ENCODE data around the gene WDR54. TPM values are rescaled to one million over a fixed set of nuclear protein-coding genes. Genes with fewer than 3 reads are reported as not detected.

Gene WDR54
- total RNA-seq, 1 donor from 2014 or later, result 8.4 TPM

- intact Hi-C loops (cut with DNase I), result no loop called here
- peak; percentile 28 for DNase-seq
- TF ChIP-seq CTCF (IDR thresholded peaks at IDR 0.05), result no peak
Measured at GRCh38 chr2:74428675-74429074, 7.1 kb downstream of the WDR54 start.

DNA sequence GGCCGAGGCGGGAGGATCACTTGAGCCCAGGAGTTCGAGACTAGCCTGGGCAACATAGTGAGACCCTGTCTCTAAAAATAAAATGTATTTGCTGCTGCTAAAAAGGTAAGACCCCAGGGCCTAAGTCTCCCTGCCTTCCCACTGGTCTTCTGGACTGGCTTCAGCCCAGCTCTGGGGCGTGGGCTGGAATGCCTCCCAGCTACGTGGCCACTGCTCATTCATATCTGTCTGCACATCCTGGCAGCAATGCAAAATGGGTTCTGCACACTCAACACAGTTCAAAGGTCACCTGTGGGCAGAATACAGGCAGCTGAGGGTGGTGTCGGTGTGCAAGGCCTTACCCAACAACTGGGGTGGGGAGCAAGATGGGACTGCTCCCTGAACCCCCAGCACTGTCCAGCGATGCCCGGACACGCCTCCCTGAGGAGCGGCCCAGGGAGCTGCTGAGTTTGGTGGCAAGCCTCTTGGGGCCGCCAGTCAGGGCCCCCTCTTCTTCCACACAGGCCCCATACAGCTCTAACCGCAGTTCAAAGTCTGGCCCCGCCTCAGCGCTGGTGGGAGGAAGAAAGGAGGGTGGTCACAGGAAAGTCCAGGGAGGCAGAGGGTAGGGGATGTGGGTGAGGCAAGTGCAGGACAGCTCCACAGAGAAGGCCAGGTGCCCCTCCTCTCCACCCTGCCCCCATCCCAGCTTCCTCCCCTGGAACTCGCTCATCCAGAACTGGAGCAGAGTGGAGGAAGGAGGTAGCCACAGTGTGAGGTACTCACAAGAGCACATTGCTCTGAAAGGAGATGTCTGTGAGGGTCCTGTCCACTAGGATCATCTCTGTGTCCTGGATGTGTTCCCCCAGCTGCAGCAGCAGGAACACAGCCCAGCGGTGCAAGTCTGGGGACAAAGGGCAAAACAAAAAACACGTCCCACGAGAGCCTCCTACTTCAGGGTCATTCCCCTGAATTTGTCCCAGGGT lies 8.2 kb downstream of the WDR54 start:
- no peak for TF ChIP-seq CTCF (IDR thresholded peaks at IDR 0.05)
- Histone ChIP-seq H3K27ac (no peak overlapping the region), H3K36me3 (peaks cover 33% of the 10 kb centered on the region), H3K27me3 (no peaks in the 10 kb centered on the region), H3K4me1 (no peaks in the 10 kb centered on the region), H3K9me3 (no peaks in the 10 kb centered on the region), H3K4me3 (no peak overlapping the region)
- ATAC-seq (peak; percentile 6), DNase-seq (peak; percentile 58)
- intact Hi-C loops (cut with DNase I), result no loop called here

More at GRCh38 chr2:74428675-74429074, 7.1 kb downstream of the WDR54 start:
- ATAC-seq, result no peak
- H3K36me3 ChIP-seq, result peaks cover 33% of the 10 kb centered on the region
- no peak overlapping the region for H3K4me3 ChIP-seq
- H3K4me1 ChIP-seq, result no peaks in the 10 kb centered on the region
- H3K9me3 ChIP-seq, result no peaks in the 10 kb centered on the region
- H3K27ac ChIP-seq, result no peak overlapping the region
- no peaks in the 10 kb centered on the region for H3K27me3 ChIP-seq

- H3K4me3 ChIP-seq, result no peak overlapping the region
- ATAC-seq (no peak), DNase-seq (peak; percentile 39)
- no peak overlapping the region for H3K27ac ChIP-seq
- H3K27me3 ChIP-seq, result no peaks in the 10 kb centered on the region
- intact Hi-C loops (cut with DNase I), result no loop called here
- no peaks in the 10 kb centered on the region for H3K9me3 ChIP-seq
- peaks cover 33% of the 10 kb centered on the region for H3K36me3 ChIP-seq
- no peaks in the 10 kb centered on the region for H3K4me1 ChIP-seq
- TF ChIP-seq CTCF (IDR thresholded peaks at IDR 0.05), result no peak
Measured at GRCh38 chr2:74430502-74430901, 9.0 kb downstream of the WDR54 start.

GRCh38 chr2:74436111-74436805 lies 14.7 kb downstream of the WDR54 start:
- H3K27ac ChIP-seq, result no peak overlapping the region
- TF ChIP-seq CTCF (IDR thresholded peaks at IDR 0.05), result no peak
- intact Hi-C loops (cut with DNase I), result no loop called here

DNA sequence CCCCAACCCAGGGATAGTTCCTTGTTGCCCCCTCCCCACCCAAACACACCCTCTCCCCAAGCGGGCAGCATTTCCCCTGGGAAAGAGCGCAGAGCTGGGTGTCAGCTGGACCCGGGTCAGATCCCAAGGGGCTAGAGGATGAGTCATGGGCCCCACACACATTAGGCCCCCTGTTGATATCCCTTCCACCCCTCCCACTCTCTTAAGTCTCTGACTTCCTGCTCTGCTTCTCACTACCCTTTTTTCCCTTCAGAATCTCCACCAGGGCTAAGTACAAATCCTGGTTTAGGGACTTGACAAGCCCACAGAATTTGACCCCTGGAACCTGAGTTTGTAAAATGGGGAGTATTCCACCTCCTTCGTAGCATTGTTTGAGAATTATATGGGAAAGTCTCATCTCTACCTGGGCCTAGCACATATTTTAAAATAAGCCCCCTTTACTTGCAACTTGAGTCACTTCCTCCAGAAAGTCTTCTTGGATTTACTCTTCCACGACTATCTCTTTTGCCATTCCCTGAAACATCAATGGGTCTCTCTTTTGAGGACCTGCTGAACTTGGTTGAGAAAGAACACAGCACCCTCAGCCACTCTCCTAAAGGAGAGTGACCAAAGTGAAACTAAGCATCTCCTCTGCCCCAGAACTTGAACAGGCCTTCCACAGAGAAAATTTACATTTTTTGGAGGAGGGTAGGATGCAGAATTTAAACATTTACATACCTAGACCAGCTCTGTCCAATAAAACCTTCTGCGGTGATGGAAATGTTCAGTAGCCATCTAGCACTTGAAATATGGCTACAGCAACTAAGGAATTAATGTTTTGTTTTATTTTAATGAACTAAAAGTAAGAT lies 15.5 kb downstream of the WDR54 start:
- no peak for DNase-seq
- Histone ChIP-seq H3K9me3 (no peaks in the 10 kb centered on the region), H3K36me3 (no peaks in the 10 kb centered on the region), H3K27me3 (peaks cover 7% of the 10 kb centered on the region), H3K4me3 (no peak overlapping the region), H3K27ac (no peak overlapping the region), H3K4me1 (peaks cover 26% of the 10 kb centered on the region)
- no peak for ATAC-seq
- TF ChIP-seq CTCF (IDR thresholded peaks at IDR 0.05), result no peak
- intact Hi-C loops (cut with DNase I), result no loop called here

More at GRCh38 chr2:74436111-74436805, 14.7 kb downstream of the WDR54 start:
- peaks cover 3% of the 10 kb centered on the region for H3K27me3 ChIP-seq
- H3K4me3 ChIP-seq, result no peak overlapping the region
- ATAC-seq, result no peak
- peaks cover 8% of the 10 kb centered on the region for H3K36me3 ChIP-seq
- peaks cover 24% of the 10 kb centered on the region for H3K4me1 ChIP-seq
- DNase-seq, result no peak
- no peaks in the 10 kb centered on the region for H3K9me3 ChIP-seq
